Left kidney (tissue), 2 donors: ENCODE measurements around the gene DYNC1H1. TPM values are rescaled to one million over a fixed set of nuclear protein-coding genes. Genes with fewer than 3 reads are reported as not detected.
A peak's percentile ranks its signal among the peaks of the same experiment; 100 is the strongest.

Source experiments
- DNase-seq: peaks from one replicate; pipeline ENCODE4 v3.0.0-alpha.2; 2013
- polyA plus RNA-seq: library from polyadenylated mRNA; unstranded; fragments of 120-200 nt; gene quantifications from one replicate; pipeline ENCODE4 v1.2.1, GENCODE V29; 2013; ENCODE audit not compliant: insufficient read length

Gene DYNC1H1
- polyA plus RNA-seq, 1 donor = 368 TPM

- DNase-seq = no peak
These were observed 24.7 kb upstream of the DYNC1H1 start for GRCh38 chr14:101939646-101940170.

GRCh38 chr14:101944451-101944850 is 19.9 kb upstream of the DYNC1H1 start:
- DNase-seq = no peak

DNA sequence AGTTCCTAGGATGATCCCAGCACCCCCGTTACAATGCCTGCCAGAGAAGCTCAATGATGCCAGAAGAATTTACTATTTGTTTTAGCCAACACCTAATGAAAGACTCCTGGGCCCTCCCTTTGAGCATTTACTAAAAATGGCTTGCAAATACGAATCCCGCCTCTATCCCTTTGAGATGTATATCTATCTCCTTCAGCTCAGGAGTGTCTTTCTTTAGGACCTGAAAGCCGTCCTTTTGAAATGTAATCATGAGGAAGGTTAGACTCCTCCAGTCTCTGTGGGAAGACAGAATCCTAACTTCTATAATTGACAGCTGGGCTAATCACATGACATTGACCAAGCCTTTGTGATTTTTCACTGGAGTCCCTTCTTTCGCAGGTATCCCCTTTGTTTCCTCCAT is 19.2 kb upstream of the DYNC1H1 start:
- no peak for DNase-seq

DNA sequence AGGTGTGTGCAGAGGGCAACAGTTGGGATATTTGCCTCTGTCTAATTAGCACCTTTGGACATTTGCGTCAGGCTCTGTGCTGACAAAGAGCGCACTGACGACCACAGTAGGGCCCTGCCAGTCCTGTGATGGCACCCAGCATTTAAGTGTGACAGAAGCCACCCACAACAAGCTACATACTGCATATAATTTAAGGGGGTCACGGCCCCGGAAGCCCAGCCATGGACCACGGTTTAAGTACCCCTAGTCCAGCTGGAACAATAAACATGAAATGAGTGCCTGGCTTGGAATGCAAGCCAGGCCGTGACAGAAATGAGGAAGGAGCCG is 16.8 kb upstream of the DYNC1H1 start:
- no peak for DNase-seq

DNA sequence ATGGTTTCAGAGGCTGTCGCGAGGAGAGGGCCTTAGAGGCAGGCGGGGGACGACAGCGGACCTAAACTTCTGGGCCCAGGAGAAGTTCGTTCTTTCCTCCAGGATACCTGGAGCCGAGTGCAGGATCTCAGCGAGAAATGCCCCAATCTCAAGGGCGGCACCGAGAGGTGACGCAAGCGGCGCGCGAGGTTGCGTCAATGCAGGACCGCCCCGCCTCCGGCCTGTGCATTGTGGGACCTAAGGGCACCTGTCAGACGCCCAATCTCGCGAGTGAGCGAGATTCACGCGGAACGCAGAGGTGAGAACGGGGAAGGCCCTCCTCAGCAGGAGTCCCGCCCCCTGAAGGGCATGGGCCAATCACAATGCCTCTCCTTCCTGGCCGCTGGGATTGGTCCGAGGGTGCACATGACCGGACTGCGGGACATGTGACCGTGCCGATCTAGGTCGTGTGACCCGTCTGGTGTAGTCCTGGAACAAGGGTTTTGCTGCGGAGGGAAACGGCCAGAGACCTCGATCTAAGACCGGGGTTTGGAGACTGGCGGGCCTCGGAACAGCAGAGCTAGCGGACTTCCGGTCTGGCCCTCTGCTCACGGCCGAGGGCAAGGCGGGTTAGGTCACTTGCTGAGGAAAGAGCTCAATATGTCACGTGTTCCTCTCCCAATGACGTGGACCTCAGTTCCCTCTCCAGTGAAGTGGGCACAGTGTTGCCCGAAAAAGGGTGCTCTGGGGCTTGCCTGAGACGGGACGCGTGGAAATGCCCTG is 16.3 kb upstream of the DYNC1H1 start:
- peak; percentile 100 for DNase-seq

DNA sequence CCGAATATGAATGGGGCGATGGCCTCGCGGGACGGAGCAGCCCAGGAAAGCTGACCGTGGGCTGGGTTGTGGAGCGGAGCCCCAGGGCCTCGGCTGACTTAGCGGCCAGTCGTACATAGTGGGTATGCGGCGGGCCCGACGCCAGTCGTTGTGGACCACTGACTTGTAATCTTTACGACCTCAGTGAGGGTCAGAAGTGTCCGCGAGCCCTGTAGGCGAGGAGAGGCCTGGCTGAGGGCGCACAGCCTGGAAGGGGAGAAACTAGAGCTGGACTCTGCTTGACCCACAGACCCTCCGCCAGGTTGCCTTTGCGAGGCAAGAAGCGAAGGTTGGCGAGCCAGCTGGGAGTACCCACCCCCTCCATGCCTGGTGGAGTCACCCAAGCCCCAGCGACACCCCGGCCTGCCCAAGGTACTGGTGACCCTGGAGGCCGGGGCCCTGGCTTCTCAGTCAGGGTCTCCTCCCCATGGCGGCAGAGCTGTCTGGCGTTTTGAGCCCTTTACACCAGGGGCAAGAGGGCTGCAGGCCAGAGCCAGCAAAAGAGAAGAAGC is 15.6 kb upstream of the DYNC1H1 start:
- no peak for DNase-seq

DNA sequence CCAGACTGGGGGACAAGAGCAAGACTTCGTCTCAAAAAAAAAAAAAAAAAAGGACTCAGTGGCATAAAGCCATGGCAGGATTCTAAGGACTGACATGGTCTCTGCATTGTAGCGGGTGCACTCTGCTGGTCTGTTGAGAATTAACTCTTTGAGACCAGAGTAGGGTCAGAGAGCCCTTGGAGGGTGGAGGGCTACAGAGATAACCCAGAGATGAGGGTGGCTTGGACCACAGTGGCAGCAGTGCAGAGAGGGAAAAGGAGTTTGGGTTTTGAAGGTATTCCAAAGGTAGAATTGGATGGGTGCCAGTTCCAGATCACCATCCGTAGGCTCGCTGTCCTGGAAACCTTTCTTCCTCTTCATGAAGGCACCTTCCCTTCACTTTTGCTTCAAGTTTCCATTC is 14.3 kb upstream of the DYNC1H1 start:
- no peak for DNase-seq

- DNase-seq = no peak
These were observed 13.7 kb upstream of the DYNC1H1 start for GRCh38 chr14:101950516-101951215.

- DNase-seq = no peak
These were observed 11.2 kb upstream of the DYNC1H1 start for GRCh38 chr14:101953151-101953550.

DNA sequence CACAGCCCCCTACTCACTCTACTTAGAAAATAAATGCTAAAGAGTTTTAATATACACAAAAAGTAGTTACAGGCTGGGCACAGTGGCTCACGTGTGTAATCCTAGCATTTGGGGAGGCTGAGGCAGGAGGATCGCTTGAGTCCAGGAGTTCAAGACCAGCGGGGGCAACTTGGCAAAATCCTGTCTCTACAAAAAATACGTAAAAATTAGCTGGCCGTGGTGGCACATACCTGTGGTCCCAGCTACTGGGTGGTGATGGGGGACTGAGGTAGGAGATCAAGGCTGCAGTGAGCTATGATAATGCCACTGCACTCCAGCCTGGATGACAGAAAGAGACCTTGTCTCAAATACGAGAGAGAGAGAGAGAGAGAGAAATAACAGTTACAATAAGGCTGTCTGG is 9.9 kb upstream of the DYNC1H1 start:
- DNase-seq = no peak

GRCh38 chr14:101955695-101956161 is 8.6 kb upstream of the DYNC1H1 start:
- no peak for DNase-seq

DNA sequence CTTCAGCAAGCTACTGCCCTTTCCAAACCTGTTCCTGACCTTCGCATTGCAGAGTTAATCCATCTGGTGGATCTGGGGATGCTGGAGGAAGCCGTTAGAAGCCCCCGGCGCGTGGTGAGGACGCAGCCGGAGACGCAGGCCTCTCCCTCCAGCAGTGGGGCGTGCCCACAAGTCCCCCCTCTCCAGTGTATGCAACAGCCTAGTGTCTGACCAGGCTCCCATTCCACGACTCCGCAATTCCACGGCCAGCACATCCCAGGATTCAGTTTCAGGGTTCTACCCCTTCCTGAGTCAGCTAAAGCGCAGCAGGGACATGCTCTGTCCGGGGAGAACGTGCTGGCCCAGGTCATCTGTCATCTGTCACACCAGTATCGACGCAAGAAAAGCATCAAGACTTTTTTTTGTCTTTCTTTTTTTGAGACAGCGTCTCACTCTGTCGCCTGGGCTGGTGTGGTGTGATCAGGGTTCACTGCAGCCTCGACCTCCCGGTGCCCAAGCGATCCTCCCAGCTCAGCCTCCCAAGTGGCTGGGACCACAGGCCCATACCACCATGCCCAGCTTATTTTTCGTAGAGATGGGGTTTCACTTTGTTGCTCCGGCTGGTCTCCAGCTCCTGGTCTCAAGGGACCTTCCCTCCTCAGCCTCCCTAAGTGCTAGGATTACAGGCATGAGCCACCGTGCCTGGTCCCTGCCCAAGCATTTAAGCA is 8.0 kb upstream of the DYNC1H1 start:
- DNase-seq = no peak

DNA sequence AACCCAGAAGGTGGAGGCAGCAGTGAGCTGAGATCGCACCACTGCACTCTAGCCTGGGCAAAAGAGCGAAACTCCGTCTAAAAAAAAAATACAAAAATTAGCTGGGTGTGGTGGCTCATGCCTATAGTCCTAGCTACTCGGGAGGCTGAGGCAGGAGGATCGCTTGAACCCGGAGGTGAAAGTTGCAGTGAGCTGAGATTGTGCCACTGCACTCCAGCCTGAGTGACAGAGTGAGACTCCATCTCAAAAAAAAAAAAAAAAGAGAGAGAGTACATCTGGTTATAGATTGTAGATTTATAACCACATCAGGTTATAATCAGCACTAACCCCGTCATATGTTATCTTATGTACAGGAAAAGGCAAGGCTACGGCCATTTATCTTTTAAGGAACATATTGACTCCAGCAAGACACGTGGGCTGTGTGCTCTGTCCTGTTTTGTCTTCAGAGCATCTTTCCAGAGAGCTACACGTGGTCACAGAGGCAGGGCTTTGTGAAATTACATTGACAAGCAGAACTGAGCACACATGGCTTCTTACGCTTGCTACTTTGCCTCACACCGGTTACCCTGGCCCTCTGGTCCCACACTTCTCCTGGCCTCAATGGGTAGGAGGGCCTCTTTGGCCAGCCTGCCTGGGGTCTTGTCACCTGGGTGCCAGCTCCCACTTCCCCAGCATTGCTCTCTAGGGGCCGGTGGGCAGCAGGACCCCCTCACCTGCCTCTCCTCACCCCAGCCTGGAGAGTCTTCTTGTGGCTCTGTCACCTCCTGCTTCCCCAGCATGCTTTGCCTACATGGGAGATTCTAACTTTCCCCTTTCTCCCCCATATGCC is 6.8 kb upstream of the DYNC1H1 start:
- no peak for DNase-seq

DNA sequence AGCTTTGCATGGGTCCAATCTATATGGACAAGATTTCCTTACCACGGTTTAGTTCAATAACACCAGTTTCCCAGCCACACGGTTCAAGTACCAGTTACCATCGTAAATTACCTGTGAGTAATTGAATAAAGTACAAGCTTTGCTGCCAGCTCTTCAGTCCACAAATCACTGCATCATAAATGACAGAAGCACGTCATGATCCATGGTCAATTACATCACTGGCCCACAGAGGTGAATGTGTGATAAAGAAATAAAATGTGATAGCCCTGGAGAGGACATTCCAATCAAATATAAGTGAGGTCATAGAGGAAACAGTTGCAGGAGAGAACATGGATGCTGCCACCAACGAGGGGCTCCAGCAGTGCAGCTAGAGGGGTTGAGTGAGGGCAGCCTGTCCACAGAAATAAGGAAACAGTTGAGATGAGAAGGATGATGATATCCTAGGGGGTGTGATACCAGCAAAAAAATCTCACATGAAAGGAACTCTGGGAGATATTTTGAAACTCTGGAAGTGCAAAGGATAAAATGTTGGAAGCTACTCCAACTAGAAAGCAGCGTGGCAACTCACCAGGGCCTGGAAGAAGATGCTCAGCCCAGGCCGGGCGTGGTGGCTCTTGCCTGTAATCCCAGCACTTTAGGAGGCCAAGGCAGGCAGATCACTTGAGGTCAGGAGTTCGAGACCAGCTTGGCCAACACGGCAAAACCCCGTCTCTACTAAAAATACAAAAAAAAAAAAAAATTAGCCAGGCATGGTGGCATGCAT is 5.8 kb upstream of the DYNC1H1 start:
- DNase-seq = no peak

DNA sequence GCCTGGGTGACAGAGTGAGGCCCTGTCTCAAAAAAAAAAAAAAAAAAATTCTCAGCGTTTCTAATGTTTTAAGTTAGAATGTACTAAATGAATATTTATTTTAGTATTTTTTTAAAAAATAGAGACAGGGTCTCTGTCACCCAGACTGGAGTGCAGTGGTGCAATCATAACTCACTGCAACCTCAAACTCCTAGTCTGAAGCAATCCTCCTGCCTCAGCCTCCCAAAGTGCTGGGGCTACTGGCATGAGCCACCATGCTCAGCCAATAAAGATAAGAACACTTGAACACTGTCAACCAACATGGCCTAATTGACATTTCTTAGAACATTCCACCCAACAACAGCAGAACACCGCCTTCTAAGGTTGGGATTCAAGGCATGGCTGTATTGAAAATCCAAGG is 5.1 kb upstream of the DYNC1H1 start:
- no peak for DNase-seq

- no peak for DNase-seq
These were observed 4.1 kb upstream of the DYNC1H1 start for GRCh38 chr14:101960225-101960624.

DNA sequence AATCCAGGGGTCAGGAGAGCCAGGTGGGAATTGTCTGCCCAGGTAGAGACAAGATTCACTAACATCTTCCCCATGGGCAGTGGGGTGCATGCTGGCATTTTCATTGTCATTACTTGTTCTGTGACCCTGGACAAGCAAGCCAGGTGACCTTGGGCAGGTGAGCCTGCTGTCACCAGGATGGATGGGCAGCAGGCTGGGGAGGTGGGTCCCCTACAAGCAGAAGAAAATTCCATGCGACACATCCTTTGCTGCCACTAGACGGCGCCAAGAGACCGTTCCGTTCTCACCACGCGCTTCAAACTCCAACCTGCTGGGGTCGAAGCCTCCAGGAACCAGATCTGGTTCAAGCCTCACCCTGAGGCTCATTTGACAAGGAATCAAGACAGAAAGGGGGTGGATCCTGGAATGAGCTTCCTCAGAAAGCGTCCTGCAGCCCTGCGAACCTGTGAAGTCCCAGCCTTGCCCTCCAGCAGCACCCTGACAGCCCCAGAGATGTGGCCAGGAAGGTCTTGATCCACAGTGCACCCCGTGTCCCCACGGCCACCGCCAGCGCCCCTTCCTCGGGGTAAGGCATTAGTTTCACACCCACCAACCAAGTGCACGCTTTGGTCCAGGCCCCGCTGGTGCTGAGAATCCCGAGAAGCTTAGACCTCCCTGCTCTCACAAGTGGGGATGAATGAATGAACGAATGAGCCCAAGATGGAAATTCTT is 3.2 kb upstream of the DYNC1H1 start:
- no peak for DNase-seq

DNA sequence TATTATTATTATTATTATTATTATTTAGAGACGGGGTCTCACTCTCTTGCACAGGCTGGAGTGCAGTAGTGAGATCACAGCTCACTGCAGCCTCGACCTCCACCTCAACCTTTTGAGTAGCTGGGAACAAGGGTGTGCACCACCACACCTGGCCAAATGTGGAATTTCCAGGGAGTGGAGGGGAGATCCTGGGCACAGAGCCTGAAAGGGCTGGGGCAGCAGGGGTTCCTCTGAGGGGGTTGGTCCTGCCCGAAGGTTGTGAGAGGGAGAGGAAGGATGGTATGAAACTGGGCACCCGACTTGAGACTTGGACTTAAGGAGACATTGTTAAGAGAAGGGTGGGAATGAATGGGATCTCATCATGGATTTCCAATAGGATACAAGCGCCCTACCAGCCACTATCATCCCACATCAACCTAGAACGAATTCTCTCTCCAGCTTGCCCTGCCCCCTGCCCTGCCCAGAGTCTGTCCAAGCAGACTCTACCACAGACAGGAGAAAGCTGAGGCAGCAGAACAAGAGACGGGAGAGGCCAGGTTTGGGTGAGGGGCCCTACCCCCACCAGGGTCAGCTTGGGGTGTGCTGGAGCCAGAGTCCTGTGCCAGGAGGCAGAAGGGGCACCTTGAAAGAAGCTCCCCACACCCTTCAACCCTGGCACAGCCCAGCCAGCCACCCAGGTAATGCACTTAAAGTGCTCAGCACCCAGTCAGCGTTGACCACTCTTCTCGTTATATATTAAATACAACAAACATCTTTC is 2.4 kb upstream of the DYNC1H1 start:
- no peak for DNase-seq

DNA sequence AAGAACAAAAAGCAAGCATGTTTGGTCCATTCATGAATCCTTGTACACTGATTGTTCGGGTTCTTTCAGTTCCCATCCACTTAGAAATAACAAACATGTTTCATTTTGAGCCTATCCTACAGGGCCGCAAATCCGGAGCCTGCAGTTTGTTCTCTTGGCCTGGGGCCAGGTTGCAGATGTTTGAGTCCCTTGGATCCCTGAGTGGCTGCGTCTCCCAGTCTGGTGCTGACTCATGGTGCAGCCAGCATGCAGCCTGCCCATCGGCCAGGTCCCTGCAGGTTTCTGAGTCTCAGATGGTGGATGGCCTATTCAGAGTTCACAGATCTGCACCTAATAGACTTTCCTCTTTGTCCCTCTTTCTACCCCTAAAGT is 1.9 kb upstream of the DYNC1H1 start:
- no peak for DNase-seq

GRCh38 chr14:101963052-101963451 is 1.3 kb upstream of the DYNC1H1 start:
- DNase-seq = no peak
